MM.1S (cell line): ENCODE results near the gene ACTL6B.

Experiments
- EZH2 ChIP-seq: fragments of 300-600 bp; sonication (generic); optimal IDR thresholded peaks from 2 replicates; pipeline ENCODE3; 2017; ENCODE audit warnings: low read depth, mild to moderate bottlenecking, antibody characterized with exemption, low read length, mixed read lengths
- TF ChIP-seq, protein P1 (sequence below): fragments of 300-600 bp; sonication (generic); IDR thresholded peaks from 2 replicates; pipeline ENCODE4 v1.5.1; 2016; ENCODE audit warnings: antibody characterized with exemption, low read length, mixed read lengths

DNA sequence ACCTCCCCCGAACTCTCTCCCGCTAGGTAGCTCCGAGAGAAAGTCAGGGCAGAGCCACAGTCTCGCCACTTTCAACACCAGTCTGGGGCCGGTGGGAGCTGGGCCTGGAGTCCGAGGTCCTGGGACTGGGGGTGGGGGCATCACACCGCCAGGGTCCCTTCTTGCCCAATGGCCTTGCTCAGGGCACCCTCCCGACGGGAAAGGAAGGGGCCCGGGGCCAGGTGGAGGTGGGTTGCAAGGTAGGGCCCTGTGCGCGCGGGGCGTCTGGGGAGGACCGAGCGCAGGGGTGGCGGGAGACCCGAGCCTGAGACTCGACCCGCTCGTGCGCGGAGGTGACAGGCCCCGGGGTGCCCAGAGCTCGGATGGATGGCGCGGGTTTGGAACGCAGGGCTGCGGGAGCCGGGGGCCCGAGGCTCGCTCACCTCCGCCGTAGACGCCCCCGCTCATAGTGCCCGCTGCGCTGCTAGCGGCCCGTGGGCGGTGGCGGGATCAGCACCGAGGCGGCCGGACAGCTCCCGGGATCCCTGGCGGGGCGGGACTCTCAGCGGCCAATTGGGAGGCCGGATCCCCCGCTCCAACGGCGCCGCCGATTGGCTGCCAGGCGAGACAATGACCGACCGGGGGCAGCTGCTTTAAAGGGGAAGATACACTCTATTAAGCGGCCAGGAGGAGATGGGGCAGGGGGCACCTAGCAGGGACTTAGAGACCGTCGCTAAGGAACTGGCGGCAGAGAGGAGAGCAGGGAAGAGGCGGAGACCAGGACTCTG lies at the start of gene ACTL6B:
- TF ChIP-seq, protein P1, sequence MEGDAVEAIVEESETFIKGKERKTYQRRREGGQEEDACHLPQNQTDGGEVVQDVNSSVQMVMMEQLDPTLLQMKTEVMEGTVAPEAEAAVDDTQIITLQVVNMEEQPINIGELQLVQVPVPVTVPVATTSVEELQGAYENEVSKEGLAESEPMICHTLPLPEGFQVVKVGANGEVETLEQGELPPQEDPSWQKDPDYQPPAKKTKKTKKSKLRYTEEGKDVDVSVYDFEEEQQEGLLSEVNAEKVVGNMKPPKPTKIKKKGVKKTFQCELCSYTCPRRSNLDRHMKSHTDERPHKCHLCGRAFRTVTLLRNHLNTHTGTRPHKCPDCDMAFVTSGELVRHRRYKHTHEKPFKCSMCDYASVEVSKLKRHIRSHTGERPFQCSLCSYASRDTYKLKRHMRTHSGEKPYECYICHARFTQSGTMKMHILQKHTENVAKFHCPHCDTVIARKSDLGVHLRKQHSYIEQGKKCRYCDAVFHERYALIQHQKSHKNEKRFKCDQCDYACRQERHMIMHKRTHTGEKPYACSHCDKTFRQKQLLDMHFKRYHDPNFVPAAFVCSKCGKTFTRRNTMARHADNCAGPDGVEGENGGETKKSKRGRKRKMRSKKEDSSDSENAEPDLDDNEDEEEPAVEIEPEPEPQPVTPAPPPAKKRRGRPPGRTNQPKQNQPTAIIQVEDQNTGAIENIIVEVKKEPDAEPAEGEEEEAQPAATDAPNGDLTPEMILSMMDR, result no peak
- TF ChIP-seq EZH2, result no peak
